Umbilical cord (tissue), 2 donors: ENCODE results near the gene PODXL2. TPM values are rescaled to one million over a fixed set of nuclear protein-coding genes. Genes with fewer than 3 reads are reported as not detected.

ENCODE experiments used
- DNase-seq: peaks from one replicate; pipeline ENCODE4 v3.0.0-alpha.2; 2015; ENCODE audit warnings: low spot score
- total RNA-seq: library from RNA; depleted of rRNA; stranded (reverse); fragments of >200 nt; gene quantifications from one replicate; pipeline ENCODE4 v1.2.3, GENCODE V29; 2014; ENCODE audit warnings: low replicate concordance; ENCODE audit not compliant: insufficient read depth

Gene PODXL2
- total RNA-seq, 1 donor from 2014 or later, result 0.72 TPM

- DNase-seq, result peak; percentile 66
These were observed 78.9 kb downstream of the PODXL2 start for GRCh38 chr3:127707851-127708411.

GRCh38 chr3:127708837-127709236, 79.9 kb downstream of the PODXL2 start:
- DNase-seq, result no peak

- DNase-seq, result no peak
These were observed 80.5 kb downstream of the PODXL2 start for GRCh38 chr3:127709320-127710060.

- DNase-seq, result no peak
These were observed 81.4 kb downstream of the PODXL2 start for GRCh38 chr3:127710155-127710941.

- DNase-seq, result no peak
These were observed 82.2 kb downstream of the PODXL2 start for GRCh38 chr3:127711021-127711695.

- DNase-seq, result no peak
These were observed 82.9 kb downstream of the PODXL2 start for GRCh38 chr3:127711896-127712295.

GRCh38 chr3:127712461-127712860, 83.5 kb downstream of the PODXL2 start:
- no peak for DNase-seq

GRCh38 chr3:127712881-127713771, 84.1 kb downstream of the PODXL2 start:
- DNase-seq, result no peak

- no peak for DNase-seq
These were observed 85.2 kb downstream of the PODXL2 start for GRCh38 chr3:127714125-127714571.

- DNase-seq, result no peak
These were observed 85.9 kb downstream of the PODXL2 start for GRCh38 chr3:127714866-127715265.

- no peak for DNase-seq
These were observed 86.5 kb downstream of the PODXL2 start for GRCh38 chr3:127715532-127715931.

- DNase-seq, result no peak
These were observed 87.4 kb downstream of the PODXL2 start for GRCh38 chr3:127716384-127716783.

- DNase-seq, result peak; percentile 59
These were observed 88.6 kb downstream of the PODXL2 start for GRCh38 chr3:127717357-127718244.

GRCh38 chr3:127718245-127718915, 89.4 kb downstream of the PODXL2 start:
- no peak for DNase-seq

GRCh38 chr3:127718916-127719290, 89.9 kb downstream of the PODXL2 start:
- DNase-seq, result no peak

- DNase-seq, result no peak
These were observed 90.4 kb downstream of the PODXL2 start for GRCh38 chr3:127719369-127719768.

- no peak for DNase-seq
These were observed 91.3 kb downstream of the PODXL2 start for GRCh38 chr3:127720161-127720823.

GRCh38 chr3:127720985-127721935, 92.3 kb downstream of the PODXL2 start:
- DNase-seq, result no peak
